Fibroblast of villous mesenchyme (primary cell): ENCODE data around the gene EHF. TPM values are rescaled to one million over a fixed set of nuclear protein-coding genes. Genes with fewer than 3 reads are reported as not detected.
A peak's percentile ranks its signal among the peaks of the same experiment; 100 is the strongest.

Experiments used
- DNase-seq: peaks from one replicate; pipeline ENCODE4 v3.0.0-alpha.2; 2010; ENCODE audit warnings: low read depth
- H3K4me3 ChIP-seq: 2 replicates; pipeline ENCODE4 v1.5.1; 2011; ENCODE audit warnings: low read depth, mild to moderate bottlenecking, low read length
- total RNA-seq: library from RNA; depleted of rRNA; stranded (reverse); fragments of >200 nt; gene quantifications from 2 replicates; pipeline ENCODE4 v1.2.3, GENCODE V29; 2012
- TF ChIP-seq, protein P1 (sequence below): IDR thresholded peaks from 2 replicates; pipeline ENCODE4 v1.5.1; 2012; ENCODE audit warnings: low read depth, mild to moderate bottlenecking, low read length; ENCODE audit not compliant: insufficient read depth

Gene EHF
- total RNA-seq, 1 donor, result not detected

DNA sequence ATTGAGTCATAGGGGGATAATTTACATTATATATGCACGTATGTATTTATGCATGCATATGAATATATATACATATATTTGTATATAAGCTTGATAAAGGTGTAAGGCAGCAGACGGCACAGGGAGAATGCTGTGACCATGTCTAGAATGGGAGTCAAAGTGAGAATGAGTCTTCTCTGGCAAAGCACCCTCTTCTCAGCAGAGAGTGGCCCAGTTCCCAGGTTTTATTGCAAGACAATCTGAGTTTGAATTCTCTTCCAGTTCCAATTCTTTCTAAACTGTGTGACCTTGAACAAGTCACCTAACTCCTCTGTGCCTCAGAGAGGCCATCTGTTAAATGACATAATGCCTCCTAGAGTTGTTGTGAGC, 13.8 kb downstream of the EHF start:
- TF ChIP-seq, protein P1, sequence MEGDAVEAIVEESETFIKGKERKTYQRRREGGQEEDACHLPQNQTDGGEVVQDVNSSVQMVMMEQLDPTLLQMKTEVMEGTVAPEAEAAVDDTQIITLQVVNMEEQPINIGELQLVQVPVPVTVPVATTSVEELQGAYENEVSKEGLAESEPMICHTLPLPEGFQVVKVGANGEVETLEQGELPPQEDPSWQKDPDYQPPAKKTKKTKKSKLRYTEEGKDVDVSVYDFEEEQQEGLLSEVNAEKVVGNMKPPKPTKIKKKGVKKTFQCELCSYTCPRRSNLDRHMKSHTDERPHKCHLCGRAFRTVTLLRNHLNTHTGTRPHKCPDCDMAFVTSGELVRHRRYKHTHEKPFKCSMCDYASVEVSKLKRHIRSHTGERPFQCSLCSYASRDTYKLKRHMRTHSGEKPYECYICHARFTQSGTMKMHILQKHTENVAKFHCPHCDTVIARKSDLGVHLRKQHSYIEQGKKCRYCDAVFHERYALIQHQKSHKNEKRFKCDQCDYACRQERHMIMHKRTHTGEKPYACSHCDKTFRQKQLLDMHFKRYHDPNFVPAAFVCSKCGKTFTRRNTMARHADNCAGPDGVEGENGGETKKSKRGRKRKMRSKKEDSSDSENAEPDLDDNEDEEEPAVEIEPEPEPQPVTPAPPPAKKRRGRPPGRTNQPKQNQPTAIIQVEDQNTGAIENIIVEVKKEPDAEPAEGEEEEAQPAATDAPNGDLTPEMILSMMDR, result no peak
- no peak for DNase-seq
- H3K4me3 ChIP-seq, result no peak overlapping the region

DNA sequence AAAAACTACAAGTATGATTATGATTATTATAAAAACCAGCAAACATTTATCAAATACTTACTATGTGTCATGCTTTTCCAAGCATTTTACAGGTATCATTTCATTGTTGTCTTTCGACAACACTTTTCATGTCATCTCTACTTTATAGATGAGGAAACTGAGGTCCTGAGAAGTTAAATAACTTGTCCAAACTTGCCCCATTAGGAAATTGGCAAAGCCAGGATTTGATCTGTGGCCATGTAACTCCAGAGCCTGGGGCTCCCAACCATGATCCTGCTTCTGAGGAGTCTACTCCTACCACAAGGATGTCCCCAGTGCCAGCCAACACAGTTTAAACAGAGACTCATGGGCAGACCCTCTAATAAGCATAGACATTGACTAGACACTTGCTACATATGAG, 15.2 kb downstream of the EHF start:
- no peak for DNase-seq
- TF ChIP-seq, protein P1, result no peak
- H3K4me3 ChIP-seq, result no peak overlapping the region

DNA sequence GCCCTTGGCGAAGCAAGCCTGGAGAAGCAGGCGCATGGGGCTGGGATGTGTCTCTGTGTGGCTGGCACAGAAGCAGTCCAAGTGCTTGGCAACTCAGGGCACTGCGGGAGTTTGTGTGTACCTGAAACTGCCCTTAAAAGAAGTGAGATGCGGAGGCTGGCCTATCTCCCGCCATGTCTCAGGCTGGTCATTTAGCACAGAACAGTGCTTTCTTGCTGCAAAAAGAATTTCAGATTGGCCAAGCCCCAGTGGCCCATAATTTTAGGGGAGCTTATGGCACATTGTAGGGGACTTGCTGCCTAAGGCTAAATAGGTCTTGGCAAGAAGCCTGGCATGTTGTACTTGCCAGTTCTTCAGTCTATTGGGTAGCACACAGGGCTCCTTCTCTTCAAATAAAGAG, 16.4 kb downstream of the EHF start:
- H3K4me3 ChIP-seq, result no peak overlapping the region
- no peak for DNase-seq
- TF ChIP-seq, protein P1, result no peak

DNA sequence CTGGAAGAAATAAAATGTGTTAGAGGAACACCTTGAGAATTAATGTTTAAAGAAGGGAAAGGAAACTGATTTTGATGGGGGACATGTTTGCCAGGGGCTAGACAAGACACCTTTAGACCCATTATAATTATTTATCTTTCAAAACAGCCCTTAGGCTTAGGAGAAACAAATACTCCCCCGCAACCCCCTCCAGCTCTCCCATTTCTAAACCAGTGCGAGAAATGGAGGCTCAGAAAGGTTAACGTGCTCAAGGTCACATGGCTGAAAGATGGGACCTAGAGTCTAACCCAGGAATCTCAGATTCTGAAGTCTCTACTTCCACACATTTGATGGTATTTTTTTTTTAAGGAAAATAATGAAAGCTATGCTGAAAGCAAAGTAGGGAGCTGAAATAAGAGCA, 18.0 kb downstream of the EHF start:
- TF ChIP-seq, protein P1, result no peak
- no peak for DNase-seq
- no peak overlapping the region for H3K4me3 ChIP-seq

DNA sequence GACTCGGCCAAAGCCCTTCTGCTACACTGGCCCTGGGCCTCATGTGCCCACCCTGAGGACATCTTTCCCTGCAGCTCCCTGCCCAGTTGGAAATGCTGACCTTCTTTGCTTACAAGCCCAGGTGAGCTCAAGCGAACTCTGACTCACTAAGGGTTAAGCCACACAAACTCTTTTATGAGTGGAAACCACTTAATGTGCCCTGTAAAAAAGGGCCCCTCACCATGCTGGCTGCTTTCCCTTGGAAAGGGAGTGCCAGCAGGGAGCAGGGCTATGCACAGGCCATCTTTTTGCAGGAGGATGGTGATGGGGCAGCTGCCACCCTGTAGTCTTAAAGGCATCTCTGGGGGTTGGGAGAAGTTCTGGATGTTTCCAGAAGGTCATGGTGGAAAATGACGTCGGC, 18.7 kb downstream of the EHF start:
- no peak for DNase-seq

DNA sequence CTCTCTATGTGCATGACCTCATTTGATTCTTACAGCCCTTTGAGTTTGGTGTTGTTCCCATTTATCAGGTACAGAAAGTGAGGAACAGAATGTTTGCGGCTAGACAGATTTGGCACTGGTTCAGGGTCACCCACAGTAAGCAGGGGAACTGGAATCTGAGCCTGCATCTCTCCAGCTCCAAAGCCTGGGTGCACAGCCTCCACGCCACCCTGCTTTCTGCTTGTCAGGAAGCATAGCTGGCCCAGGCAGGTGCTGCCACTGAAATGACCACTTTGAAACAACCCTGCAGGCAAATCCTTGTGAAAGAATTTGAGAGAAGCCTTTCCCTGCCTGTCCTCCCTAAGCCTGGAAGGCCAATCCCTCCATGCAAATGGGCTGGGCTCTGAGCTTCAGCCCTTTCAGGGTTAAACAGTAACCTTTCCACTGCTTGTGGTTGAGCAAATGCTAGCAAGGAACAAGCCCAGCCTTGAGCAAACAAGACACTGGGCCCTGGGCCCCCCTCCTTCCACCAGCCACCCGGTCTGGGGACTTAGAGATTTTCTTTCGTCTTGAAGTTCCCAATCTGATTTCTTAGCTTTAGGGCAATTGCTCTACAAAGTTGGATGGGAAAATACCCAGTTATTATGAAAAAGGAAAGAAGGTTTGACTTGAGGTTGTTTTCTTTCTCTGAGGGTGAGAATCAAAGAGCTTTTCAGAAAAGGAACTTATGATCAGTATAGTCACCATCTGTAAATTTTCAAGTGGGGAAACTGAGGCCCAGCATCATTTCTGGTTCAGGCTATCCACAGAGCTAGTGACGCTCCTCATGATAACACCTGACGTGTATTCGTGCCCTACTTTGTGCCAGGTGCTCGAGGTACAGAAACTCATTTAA, 19.4 kb downstream of the EHF start:
- peak; percentile 45 for DNase-seq
- TF ChIP-seq, protein P1, result no peak
- H3K4me3 ChIP-seq, result no peak overlapping the region

More for the DNA sequence above, 18.7 kb downstream of the EHF start:
- TF ChIP-seq, protein P1, result no peak
- no peak overlapping the region for H3K4me3 ChIP-seq

DNA sequence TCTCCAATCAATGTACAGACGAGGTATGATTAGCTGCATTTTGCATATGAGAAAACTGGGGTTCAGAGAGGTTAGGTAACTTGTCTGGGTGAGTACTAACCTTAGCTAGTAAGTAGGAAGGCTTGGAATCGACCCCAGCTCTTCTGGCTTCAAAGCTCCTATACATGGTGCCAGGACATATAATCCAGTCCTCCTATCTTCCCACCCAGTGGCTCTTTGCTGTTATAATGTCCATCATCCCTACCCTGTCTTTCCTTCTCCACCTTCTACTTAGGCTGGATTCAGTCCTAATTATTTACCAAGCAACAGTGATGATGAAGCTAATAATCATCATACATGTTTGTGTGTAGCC, 20.0 kb downstream of the EHF start:
- no peak for DNase-seq
- H3K4me3 ChIP-seq, result no peak overlapping the region
- TF ChIP-seq, protein P1, result no peak
